HG02884 (cell line): Measurements from ENCODE around the gene APEX2.
"Not testable (repeated sequence)": the region's sequence is repeated elsewhere in the genome, so short reads cannot be mapped to it uniquely, and the experiment has no call there.

ENCODE experiments used
- ATAC-seq: cut with Tn5 transposase; IDR thresholded peaks from one replicate; pipeline ENCODE4 v1.9.1; 2021; ENCODE audit warnings: mild to moderate bottlenecking, moderate library complexity; ENCODE audit not compliant: unreplicated experiment

The APEX2 gene, protein sequence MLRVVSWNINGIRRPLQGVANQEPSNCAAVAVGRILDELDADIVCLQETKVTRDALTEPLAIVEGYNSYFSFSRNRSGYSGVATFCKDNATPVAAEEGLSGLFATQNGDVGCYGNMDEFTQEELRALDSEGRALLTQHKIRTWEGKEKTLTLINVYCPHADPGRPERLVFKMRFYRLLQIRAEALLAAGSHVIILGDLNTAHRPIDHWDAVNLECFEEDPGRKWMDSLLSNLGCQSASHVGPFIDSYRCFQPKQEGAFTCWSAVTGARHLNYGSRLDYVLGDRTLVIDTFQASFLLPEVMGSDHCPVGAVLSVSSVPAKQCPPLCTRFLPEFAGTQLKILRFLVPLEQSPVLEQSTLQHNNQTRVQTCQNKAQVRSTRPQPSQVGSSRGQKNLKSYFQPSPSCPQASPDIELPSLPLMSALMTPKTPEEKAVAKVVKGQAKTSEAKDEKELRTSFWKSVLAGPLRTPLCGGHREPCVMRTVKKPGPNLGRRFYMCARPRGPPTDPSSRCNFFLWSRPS

DNA sequence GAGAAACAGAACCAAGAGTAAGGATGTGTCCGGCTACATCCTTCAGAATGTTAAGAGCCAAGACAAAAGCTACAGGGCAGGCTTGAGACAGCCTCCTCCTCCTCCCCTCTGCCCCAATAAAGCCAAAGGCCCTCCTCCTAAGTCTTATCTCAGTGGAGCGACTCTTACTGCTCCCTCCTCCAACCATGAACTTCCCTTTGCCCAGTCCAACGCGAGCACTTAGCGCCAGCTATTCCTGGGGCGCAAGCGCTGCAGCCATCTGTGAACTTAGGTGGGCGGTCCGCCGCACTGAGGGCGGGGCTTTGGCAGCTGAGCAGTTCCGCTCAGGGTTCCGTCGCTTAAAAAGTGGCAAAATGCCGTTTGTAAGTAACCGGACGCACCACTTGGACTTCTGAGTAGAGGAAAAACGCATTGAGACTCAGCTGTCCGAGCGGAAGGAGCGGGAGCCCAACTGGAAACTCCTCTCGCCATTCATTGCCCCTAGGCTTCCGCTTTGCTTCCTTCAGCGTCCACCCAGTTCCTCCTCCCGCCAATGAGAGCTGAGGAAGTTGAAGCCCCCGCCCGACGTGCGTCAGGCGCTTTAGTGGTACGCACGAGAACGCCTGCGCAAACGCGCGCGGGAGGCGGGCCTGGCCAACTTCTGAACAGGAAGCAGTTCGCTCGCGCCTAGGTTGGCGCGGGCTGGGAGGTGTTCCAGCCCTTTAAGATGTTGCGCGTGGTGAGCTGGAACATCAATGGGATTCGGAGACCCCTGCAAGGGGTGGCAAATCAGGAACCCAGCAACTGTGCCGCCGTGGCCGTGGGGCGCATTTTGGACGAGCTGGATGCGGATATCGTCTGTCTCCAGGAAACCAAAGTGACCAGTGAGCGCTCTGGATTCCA lies at the start of gene APEX2:
Gene APEX2, plus strand, starts transcription at position 647 of the 882 bp plus-strand sequence. Its CDS starts 60 bp downstream, at position 707.
- peak; percentile 90 for ATAC-seq

DNA sequence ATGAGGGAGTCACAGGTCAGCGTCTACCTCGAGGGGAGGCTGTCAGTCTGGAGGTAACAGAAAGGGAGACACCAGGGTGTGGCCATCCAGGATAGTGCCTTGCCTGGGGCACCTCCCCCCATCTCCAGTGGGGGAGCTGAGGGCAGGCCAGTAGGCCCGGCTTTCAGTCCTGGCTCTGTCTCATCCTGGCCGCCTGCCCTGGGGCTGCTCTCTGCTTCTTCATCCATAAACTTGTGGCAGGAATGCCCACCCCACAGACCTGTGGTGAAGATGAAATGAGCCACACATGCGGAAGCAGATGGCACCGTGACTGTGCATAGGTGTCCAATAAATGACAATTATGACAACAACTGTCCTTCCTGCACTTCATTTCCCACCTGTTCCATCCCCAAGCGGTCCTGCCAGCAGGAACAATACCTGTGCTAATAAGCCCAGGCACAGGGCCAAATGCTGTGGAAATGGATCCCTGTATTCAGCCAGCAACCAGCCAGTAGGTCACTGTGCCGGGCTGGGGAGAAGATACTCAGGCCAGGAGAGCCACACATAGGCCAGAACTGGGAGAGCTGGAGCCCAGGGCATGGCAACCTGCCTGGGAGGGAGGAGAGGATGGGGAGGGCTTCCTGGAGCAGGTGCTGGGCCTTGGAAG lies 49.3 kb upstream of the APEX2 start:
- no peak for ATAC-seq

DNA sequence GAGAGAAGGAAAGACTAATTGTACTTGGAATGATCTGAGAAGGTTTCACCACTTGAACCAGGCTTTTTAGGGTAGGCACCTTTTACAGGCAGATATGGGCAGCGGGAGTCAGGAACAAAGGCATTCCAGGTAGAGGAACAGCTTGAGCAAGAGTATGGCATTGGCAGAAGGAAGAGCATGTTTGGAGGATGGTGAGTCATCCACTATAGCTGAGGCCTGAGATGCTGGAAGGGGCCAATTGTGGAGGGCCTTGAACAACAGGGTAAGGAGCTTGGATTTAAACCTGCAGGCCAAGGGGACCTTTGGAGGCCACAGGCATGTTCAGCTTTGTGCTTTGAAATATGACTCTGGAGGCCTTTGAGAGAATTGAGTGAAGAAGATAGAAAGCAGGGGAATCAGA lies 38.4 kb upstream of the APEX2 start:
- no peak for ATAC-seq

DNA sequence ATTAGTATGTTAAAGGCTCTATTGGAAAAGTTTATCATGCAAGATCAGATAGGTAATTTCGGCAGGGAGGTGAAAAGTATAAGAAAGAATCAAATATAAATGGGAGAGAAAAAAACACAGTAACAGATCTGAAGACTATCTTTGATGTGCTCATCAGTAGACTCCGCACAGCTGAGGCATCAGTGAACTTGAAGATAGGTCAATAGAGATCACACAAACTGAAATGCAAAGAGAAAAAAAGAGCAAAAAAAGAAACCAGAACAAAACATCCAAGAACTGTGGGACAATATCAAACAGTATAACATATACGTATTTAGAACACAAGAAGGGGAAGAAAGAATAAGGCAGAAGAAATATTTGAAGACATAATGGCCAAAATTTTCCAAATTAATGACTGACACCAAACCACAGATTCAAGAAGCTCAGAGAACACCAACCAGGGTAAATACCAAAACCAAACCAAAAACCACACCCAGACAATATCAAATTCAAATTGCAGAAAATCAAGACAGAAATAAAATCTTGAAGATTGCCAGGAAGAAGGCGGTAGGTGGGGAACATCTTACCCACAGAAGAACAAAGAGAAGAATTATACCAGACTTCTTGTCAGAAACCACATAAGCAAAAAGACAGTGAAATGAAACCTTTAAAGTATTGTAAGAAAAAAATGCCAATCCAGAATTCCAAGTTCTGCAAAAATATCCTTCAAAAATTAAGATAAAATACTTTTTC lies 35.2 kb upstream of the APEX2 start:
- ATAC-seq = no peak

DNA sequence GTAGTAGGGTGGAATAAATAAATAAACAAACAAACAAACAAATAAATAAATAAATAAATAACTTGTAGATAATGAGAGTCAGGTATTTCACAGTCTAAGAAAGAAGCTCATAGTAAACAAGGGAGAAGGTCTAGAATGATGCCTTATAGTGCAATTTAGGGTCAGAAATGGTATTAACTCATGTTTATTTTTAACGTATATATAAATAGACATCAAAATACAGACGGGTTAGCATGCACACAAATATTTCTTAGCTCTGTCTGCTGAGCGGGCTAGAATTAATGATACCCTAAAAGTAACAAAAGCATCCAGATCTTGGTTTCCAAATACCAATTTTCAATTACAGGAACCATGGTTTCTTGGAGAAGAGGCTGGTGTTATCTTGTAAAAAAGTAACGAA lies 22.8 kb upstream of the APEX2 start:
- no peak for ATAC-seq

DNA sequence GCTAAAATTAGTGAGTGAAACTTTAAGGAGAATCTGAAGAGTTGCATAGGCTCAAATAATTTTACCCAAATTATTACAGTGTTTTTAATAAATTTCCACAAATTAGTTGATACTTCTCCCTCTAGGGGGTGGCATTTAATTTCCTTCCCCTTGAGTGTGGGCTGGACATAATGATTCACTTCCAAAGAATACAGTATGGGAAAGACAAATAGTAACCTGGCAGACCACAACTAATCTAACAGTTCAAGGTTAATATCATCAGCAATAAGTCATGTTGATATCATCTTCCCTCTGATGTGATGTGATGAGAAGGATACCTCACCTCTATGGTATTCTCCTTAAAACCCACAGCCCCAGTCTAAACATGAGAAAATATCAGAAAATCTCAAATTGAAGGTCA lies 21.7 kb upstream of the APEX2 start:
- no peak for ATAC-seq

DNA sequence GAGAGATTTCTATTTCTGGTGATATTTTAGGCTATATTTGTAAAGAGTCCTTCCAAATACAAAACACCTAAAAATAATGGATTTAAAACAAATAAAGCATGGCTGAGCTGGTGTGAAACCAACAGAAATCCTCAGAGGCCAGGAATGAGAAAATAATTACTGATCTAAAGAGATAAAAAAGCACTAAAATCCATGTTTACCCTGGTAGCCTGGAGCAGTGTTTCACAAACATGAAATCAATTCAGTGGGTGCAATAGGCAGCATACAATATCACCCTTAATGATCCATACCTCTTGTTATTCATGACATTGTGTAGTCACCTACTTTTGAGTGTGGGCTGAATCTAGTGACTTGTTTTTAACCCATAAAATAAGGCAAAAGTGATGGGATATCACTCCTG lies 20.7 kb upstream of the APEX2 start:
- no peak for ATAC-seq

DNA sequence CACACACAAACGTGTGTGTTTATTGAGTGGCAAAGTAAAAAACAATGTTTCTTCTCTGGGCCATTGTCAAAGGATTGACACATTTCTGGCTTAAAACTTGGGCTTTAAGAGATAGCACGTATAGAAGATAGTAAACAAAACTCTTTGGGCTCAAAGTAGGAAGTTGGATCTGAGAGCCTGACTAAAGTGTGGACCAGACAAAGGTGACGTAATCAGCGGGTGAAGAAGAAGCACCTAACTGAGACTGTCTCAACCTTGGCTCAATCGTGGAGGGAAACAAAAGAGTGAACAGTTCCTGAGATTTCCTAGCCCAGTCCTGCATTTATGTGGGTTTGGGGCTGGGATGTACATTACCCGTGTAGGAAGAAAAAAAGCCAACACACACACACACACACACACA lies 19.8 kb upstream of the APEX2 start:
- ATAC-seq = no peak

DNA sequence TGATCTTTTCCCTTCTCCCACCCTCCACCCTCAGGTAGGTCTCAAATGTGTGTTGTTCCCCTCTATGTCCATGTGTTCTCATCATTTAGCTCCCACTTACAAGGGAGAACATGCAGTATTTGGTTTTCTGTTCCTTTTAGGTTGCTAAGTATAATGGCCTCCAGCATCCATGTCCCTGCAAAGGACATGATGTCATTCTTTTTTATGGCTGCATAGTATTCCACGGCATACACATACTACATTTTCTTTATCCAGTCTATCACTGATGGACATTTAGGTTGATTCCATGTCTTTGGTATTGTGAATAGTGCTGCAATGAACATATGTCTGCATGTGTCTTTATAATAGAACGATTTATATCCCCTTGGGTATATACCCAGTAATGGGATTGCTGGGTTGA lies 16.9 kb upstream of the APEX2 start:
- not testable (repeated sequence) for ATAC-seq

DNA sequence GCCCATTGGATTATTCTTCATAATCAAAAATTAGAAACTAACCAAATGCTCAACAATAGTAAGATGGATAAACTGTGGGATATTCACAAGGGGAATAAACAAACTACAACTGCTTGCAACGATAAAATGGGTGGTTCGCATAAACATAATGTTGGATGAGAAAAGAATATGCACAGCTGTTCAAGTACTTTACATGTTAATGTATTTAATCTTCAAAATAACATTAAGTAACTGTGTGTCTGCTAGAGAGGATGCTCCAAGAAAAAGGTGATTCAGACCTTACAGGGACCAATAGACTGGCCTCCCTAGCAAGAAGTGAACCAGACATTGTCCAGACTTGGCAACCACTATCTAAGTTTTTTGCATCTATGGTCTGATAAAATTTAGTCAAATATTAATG lies 8.5 kb upstream of the APEX2 start:
- no peak for ATAC-seq

DNA sequence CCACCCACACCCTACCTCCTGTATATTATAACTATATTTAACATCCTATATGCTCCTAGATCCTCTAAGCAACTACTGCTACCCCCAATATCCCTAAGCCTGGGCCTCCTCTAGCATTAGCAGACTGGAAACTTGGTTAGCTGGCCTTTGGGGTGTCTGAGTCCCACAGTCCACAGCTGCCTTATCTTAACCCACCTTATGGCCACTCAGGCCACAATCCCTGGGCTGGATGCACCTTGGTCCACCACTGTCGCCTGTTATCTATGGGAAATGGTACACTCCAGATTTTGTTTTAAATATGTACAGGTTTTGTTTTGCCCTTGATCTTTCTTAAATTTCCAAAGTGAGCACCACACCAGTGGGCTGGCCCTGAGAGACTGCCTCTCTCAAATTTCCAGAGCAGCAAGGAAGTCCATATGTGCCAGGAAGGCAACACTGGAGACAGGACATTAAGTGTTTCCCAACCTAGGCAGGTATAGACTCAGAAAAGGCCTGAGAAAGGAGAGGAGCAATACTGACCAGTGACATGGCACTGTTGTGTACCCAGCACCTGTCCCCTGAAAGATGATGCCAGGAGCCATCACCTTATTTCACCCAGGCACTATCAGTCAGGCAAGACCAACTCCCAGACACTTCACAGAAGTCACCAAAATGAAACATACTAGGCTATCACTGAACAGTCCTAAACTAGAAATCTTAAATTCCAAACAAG lies 7.1 kb upstream of the APEX2 start:
- ATAC-seq = no peak

DNA sequence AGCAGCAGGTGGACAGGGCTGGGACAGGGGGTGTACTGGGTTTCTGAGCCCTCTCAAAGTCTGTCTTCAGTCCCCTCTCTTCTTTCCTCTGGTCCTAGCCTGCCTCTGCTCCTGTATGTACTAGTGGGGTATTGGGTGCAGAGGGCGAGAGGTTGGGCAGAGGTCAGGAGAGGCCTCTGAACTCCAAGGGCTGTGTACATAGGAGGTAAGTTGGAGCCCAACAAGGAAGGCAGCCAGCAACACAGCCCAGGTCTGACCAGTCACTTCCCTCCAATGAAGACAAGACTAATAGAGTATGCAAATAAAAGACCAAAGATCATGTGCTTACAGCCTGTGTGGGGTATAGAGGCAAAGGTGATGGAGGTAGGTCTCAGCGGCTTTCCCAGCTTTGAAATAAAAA lies 6.1 kb upstream of the APEX2 start, which contains the start of gene PFKFB1:
Gene PFKFB1, minus strand, starts transcription at position 90 of the 400 bp plus-strand sequence. CDS start 181 bp downstream, outside the sequence.
- ATAC-seq = no peak

DNA sequence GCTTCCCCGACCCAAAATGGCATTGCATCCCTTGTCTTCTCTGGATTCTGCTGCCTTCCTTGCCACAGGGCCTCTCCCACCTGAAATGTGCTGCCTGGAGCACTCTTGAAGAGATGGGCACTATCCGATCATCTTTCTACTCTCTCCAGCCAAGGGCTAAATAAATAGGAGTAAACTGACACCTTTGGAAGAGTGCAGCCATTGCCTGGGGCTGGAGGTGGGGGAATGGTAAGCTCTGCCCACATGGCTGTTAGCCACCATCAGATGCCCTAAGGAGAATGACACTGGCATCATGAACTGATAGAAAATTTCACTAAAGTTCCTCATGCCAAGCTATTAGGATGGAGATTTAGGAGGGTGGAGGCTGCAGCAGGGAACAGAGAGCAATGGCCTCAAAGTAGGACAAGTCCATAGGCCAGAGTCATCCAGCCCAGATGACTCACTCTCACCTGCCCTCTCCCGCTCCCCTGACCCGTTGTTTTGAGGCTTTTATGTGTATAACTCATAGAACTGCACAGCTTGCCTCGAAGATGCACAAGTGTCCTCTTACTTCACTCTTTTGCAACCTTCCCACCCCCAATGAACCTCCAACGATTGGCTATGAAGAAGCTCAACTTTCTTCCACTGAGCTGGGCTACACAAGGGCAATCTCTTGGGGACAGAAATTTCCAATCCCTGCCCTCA lies 5.4 kb upstream of the APEX2 start:
- no peak for ATAC-seq

DNA sequence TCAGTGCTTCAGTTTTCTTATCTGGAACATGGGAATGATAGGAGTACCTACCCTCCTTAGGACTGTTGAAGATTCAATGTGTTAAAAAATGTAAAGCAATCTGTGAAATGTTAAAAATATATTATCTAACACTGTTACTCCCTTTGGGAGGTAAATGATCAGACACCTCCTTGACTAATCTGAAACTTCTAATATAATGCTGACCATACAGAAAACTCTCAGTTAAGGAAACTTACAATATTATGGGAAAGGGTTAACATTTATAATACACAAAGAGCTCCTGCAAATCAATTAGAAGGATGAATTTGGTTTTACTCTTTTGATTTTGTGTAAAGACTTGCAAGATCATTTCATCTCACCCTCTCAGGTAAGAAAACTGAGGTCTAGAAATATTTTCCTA lies 4.5 kb upstream of the APEX2 start:
- no peak for ATAC-seq

DNA sequence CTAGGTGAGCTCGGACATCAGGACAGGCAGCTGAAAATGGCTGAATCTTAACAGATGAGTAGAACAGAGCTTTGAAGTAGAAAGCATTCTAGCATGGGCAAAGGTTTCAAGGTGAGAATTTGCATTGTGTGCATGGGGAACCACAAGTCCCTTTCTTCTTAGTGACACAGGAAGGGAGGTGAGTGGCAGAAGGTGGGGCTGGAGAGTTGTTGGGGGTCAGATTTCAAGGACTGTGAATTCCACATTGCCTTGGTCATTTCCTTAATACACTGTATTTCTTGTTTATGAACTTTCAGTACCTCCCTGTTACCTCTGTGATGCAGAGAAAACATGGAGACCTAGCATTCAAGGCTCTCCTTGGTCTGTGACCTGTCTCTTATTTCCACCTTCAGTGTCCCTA lies 4.1 kb downstream of the APEX2 start:
- no peak for ATAC-seq

DNA sequence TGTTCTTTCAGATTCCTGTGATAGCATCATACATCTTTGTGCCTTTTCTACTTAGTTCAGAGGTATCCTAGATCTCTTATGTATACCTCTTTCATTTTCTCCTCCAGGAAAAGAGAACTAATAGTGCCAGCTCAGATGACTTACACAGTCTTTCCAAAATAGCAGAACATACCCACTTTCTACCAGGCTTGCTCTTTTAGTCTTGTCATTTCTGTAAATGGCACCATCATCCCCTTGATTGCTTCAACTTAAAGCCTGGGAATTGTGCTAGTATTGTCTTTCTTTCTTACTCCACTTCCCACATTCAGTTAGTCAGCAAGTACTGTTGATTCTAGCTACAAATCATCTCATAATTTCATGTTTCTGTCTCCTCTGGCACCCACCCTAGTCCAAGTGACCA lies 5.1 kb downstream of the APEX2 start:
- no peak for ATAC-seq

DNA sequence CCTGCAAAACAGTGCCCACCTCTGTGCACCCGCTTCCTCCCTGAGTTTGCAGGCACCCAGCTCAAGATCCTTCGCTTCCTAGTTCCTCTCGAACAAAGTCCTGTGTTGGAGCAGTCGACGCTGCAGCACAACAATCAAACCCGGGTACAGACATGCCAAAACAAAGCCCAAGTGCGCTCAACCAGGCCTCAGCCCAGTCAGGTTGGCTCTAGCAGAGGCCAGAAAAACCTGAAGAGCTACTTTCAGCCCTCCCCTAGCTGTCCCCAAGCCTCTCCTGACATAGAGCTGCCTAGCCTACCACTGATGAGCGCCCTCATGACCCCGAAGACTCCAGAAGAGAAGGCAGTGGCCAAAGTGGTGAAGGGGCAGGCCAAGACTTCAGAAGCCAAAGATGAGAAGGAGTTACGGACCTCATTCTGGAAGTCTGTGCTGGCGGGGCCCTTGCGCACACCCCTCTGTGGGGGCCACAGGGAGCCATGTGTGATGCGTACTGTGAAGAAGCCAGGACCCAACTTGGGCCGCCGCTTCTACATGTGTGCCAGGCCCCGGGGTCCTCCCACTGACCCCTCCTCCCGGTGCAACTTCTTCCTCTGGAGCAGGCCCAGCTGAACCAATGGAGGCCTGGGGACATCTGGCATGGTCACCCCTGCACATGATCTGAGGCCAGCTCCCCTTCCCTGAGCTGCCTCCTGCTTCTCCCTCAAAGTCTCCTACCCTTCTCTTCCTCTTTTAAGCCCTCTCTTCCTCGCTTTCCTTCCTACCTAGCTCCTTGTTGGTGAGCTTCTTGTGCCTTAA lies 6.9 kb downstream of the APEX2 start:
- no peak for ATAC-seq

DNA sequence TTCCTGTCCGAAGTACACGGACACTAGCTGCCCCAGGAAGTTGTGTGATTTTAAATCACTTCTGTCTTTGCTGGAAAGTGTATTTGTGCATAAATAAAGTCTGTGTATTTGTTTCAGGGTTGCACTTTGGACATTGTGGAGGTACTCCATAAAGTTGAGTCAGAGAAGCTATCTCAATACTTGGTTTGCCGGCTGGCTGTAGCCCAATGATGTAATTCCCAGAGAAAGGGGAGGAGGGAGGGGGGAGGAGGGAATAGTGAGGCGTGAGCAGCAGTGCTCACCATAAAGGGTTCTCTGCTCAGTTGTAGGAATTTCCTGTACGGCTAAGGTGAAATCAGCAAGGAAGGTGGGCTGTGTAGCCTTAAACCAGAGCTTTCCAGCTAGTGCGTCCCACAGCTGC lies 7.5 kb downstream of the APEX2 start:
- ATAC-seq = no peak
